IPS-18a (cell line): ENCODE data around the gene PLXNA1.

ENCODE experiments used
- H3K27ac ChIP-seq: one replicate; pipeline ENCODE4 v1.5.1; 2013; ENCODE audit warnings: low read length
- H3K27me3 ChIP-seq: one replicate; pipeline ENCODE4 v1.6.1; 2013; ENCODE audit warnings: mild to moderate bottlenecking, low read length; ENCODE audit not compliant: control insufficient read depth, insufficient read depth
- H3K36me3 ChIP-seq: one replicate; pipeline ENCODE4 v1.6.1; 2013; ENCODE audit warnings: low read depth, low read length; ENCODE audit not compliant: control insufficient read depth
- H3K4me1 ChIP-seq: one replicate; pipeline ENCODE4 v1.6.1; 2013; ENCODE audit warnings: low read depth, low read length; ENCODE audit not compliant: control insufficient read depth
- H3K4me3 ChIP-seq: one replicate; pipeline ENCODE4 v1.5.1; 2013; ENCODE audit warnings: low read length
- H3K9ac ChIP-seq: one replicate; pipeline ENCODE4 v1.6.1; 2013; ENCODE audit warnings: mild to moderate bottlenecking, low read length, moderate library complexity
- H3K9me3 ChIP-seq: one replicate; pipeline ENCODE4 v1.6.1; 2013; ENCODE audit warnings: low read depth, low read length; ENCODE audit not compliant: control insufficient read depth

PLXNA1 gene

DNA sequence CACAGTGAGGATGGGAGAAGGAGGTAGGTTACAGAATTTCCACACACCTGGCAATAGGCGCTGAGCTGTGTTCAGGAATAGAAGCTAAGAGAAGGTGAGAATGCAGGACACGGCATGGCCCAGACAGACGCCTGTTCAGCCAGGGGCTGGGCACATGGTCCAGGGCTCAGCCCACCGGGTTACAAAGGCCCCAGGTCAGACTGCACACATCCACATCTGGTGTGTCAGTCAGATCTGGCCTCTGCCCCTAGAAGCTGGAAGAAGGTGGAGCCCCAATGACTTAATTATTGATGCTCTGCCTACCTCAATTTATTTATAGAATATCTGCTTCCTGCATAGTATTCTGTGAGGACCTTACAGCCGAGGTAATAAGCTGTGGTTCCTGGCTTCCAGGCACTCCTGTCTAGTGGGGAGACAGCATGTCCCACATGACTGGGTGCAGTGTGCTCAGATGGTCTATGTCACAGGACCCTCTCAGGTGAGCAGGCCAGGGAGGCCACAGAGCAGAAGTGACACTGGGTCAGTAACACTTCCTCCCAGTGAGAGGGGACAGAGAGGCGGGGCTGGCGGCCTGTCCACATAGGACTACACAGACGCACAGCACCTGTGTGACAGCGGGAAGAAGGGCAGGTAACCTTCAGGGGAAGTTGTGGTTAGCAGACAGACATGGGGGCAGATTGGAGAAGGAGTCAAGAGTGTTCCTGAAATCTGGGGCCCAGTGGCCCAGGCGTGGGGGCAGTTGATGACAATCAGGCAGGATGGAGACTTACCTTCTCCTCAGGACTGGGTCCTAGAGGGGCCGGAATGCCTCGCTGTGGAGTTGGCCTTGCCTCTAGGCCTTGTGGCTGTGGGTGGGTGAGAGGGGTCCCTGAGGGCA, 38.6 kb upstream of the PLXNA1 start:
- Histone ChIP-seq H3K27me3 (no peaks in the 10 kb centered on the region), H3K9me3 (no peaks in the 10 kb centered on the region), H3K4me3 (no peak overlapping the region), H3K9ac (no peak overlapping the region), H3K4me1 (peaks cover under 1% of the 10 kb centered on the region), H3K36me3 (no peaks in the 10 kb centered on the region), H3K27ac (no peak overlapping the region)

GRCh38 chr3:126945171-126945721, 37.7 kb upstream of the PLXNA1 start:
- H3K9ac ChIP-seq = no peak overlapping the region
- H3K27ac ChIP-seq = no peak overlapping the region
- H3K4me1 ChIP-seq = no peaks in the 10 kb centered on the region
- H3K9me3 ChIP-seq = no peaks in the 10 kb centered on the region
- no peaks in the 10 kb centered on the region for H3K27me3 ChIP-seq
- no peaks in the 10 kb centered on the region for H3K36me3 ChIP-seq
- no peak overlapping the region for H3K4me3 ChIP-seq

DNA sequence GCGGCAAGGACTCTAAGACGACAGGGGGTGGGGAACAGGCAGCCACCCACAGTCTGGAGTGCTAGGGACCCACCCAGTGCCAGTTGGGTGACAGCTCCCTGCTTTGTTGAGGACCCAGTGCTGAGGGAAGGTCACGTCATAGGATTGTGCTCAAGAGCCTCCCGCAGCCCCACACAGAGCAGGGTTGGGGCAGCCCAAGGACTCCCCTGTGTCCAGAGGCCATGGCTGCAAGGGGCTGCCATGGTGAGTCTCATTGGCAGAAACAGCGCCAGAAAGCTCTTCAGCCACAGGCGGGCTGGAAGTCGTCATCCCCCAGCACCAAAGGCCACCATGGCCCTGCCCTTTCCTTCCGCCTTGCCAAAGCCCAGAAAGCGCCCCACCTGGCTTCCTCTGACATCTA, 37.0 kb upstream of the PLXNA1 start:
- no peaks in the 10 kb centered on the region for H3K27me3 ChIP-seq
- H3K36me3 ChIP-seq = no peaks in the 10 kb centered on the region
- H3K9me3 ChIP-seq = no peaks in the 10 kb centered on the region
- no peaks in the 10 kb centered on the region for H3K4me1 ChIP-seq
- H3K4me3 ChIP-seq = no peak overlapping the region
- no peak overlapping the region for H3K9ac ChIP-seq
- no peak overlapping the region for H3K27ac ChIP-seq

DNA sequence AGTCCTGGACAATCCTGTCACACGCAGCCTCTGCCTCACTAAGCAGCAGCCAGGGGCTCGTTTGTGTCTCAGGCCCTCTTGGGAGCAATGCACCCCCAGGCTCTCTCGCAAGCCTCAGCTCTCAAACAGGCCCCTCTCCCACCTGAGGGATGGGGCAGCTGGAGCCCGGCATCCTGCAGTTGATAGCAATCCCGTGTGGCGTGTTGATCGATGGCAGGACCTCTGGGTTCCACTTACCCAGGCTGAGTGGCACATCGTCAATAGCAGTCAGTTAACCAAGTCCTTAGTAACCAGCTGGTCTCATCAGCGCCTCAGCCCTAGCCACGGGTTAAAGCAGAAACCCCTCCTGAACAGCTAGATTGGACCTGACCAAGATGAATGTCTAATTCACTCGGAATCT, 36.5 kb upstream of the PLXNA1 start:
- Histone ChIP-seq H3K9ac (no peak overlapping the region), H3K9me3 (no peaks in the 10 kb centered on the region), H3K36me3 (no peaks in the 10 kb centered on the region), H3K27me3 (no peaks in the 10 kb centered on the region), H3K4me1 (no peaks in the 10 kb centered on the region), H3K4me3 (no peak overlapping the region), H3K27ac (no peak overlapping the region)

- Histone ChIP-seq H3K4me3 (no peak overlapping the region), H3K9me3 (no peaks in the 10 kb centered on the region), H3K4me1 (no peaks in the 10 kb centered on the region), H3K9ac (no peak overlapping the region), H3K36me3 (no peaks in the 10 kb centered on the region), H3K27me3 (no peaks in the 10 kb centered on the region), H3K27ac (no peak overlapping the region)
Measured at GRCh38 chr3:126947429-126947828, 35.5 kb upstream of the PLXNA1 start.

GRCh38 chr3:126948980-126949535, 33.9 kb upstream of the PLXNA1 start:
- H3K27me3 ChIP-seq = no peaks in the 10 kb centered on the region
- no peak overlapping the region for H3K4me3 ChIP-seq
- no peaks in the 10 kb centered on the region for H3K36me3 ChIP-seq
- H3K9ac ChIP-seq = no peak overlapping the region
- no peaks in the 10 kb centered on the region for H3K9me3 ChIP-seq
- no peak overlapping the region for H3K27ac ChIP-seq
- H3K4me1 ChIP-seq = no peaks in the 10 kb centered on the region

- Histone ChIP-seq H3K36me3 (no peaks in the 10 kb centered on the region), H3K4me3 (no peak overlapping the region), H3K9ac (no peak overlapping the region), H3K4me1 (no peaks in the 10 kb centered on the region), H3K27ac (no peak overlapping the region), H3K27me3 (no peaks in the 10 kb centered on the region), H3K9me3 (no peaks in the 10 kb centered on the region)
Measured at GRCh38 chr3:126951561-126951960, 31.4 kb upstream of the PLXNA1 start.

DNA sequence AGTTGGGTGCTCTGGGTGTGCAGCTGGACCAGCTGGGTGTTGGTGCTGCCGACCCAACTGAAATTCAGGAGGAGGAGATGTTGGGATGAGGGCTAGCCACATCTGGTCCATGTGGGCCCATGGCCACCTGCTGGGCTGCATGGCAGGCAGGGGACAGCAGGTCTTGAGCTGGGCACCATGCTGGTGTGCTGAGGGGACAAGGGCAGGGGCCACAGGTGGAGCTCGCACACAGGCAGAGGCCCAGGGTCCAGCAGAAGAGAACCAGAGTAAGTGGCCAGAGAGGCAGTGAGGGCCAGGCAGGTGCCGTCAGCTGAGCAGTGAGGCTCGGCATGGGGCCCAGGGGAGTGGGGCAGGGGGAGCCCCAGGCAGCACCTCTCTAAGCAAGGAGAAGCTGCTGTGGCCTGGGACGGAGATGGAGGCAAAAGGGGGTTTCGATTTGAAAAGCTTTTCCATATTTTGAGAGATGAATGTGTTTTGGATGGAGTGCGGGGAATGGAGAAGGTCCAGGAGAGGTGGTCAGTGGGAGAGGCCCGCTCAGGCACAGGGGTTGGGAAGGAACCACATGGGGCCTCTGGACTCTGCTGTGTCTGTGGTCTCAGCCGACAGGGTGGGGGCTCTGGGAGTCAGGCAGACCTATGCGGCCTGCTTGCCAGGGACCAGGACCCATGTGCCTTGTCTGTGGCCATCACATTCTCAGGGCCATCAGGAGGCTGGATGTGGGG, 30.5 kb upstream of the PLXNA1 start:
- H3K4me1 ChIP-seq = no peaks in the 10 kb centered on the region
- H3K36me3 ChIP-seq = no peaks in the 10 kb centered on the region
- no peak overlapping the region for H3K9ac ChIP-seq
- H3K27me3 ChIP-seq = no peaks in the 10 kb centered on the region
- H3K4me3 ChIP-seq = no peak overlapping the region
- no peaks in the 10 kb centered on the region for H3K9me3 ChIP-seq
- no peak overlapping the region for H3K27ac ChIP-seq

- Histone ChIP-seq H3K4me1 (no peaks in the 10 kb centered on the region), H3K27me3 (no peaks in the 10 kb centered on the region), H3K4me3 (no peak overlapping the region), H3K27ac (no peak overlapping the region), H3K9ac (no peak overlapping the region), H3K36me3 (no peaks in the 10 kb centered on the region), H3K9me3 (no peaks in the 10 kb centered on the region)
Measured at GRCh38 chr3:126952983-126953660, 29.8 kb upstream of the PLXNA1 start.

DNA sequence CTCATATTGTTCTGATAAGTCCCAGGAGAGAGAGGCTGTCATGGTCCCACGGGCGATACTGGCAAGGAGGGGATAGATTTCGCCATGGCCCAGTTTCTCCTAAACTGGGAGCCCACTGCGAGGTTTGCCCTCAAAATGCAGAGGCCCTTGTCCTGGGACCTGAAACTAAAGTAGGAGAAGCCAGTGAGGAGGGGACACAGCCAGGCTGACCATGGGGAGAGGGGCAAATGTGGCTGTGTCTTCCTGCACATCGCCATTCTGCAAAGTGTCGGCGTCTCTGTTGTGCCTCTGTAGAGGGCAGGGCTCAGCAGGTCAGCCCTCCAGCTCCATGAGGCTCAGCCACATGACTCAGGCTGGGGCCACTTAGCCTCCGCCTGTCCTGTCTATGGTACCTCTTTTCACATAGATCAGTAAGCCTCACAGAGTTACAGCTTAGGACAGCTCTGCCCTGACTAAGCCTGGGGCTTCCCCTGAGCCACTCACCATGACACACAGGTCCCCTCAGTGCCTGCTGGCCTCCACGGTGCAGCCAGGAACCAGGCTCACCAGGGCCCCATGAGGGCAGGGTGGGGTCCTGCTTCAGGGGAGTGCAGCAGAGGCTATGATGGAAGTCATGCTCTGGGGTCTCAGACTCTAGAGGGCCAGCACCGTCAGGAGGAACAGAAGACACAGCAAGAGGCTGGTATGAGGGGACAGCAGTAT, 28.6 kb upstream of the PLXNA1 start:
- H3K36me3 ChIP-seq = no peaks in the 10 kb centered on the region
- no peaks in the 10 kb centered on the region for H3K27me3 ChIP-seq
- H3K27ac ChIP-seq = no peak overlapping the region
- H3K4me1 ChIP-seq = no peaks in the 10 kb centered on the region
- no peak overlapping the region for H3K9ac ChIP-seq
- H3K4me3 ChIP-seq = no peak overlapping the region
- H3K9me3 ChIP-seq = no peaks in the 10 kb centered on the region
